GM18867 (cell line): ENCODE measurements around the gene EPHB3.
"Not testable (repeated sequence)": the region's sequence is repeated elsewhere in the genome, so short reads cannot be mapped to it uniquely, and the experiment has no call there.

Experiments used
- ATAC-seq: cut with Tn5 transposase; IDR thresholded peaks from one replicate; pipeline ENCODE4 v1.9.1; 2021; ENCODE audit warnings: mild to moderate bottlenecking, moderate library complexity; ENCODE audit not compliant: unreplicated experiment

The EPHB3 gene

DNA sequence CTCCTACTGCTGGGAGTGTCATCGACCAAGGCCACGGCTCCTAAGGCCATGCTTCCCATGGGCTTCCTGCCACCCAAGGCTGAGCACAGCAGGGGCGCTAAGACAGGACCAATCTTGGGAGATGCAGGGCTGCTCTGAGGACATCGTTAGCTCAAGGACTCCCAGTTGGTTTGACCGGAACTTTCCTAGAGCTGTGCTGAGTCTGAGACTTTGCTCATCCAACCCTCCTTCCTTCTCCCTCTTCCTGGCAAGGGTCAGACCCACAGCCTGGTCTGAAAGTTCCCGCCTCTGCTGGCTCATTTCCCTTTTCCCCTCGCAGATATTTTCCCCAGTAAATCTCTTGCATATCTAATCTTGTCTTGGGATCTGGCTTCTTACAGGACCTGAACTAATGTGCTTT lies 57.2 kb downstream of the EPHB3 start:
- ATAC-seq: no peak

DNA sequence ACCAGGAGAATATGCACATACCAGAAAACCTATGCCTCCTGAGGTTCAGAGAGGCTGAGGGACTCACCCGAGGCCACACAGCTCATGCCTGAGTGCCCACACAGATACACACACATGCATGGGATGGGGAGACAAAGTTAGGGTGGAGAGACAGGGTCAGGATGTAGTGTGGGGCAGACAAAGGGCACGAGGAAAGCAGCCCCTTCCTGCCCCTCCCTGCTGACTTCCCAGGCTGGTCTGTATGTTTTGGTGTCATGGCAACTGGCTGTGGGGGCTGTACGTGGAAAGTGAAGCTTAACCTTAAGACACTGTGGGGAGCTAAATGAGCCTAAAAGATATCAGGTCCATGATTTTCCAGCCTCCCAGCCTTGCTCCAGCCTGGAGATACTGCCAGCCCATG lies 57.8 kb downstream of the EPHB3 start:
- no peak for ATAC-seq

DNA sequence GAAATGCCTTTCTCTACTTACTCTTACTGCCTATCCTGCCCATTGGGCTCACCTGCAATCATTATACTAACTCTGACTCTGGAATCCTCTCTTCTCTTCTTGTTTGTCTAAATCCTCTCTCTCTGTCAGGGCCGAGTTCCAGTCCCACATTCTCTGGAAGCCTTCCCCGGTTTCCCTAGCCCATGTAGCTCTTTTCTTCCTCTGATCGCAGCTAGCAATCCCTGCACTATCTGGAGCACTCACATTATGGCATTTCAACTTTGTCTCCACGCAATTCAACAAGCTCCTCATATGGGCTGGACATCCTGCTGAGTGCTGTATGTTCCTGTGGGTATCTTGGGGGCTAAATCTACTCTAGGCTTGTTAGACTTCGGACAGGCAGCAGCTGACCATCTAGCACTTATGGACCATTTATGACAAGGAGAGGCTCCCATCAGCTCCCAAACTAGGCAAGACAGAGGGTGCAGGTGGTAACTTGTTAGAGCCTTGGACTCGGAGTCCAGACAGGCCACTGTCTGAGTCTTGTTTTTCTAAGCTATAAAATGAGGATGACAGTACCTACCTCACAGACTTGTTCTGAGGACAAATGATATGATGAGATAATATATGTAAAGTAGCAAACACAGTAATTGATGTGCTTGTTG lies 58.3 kb downstream of the EPHB3 start:
- ATAC-seq: no peak

DNA sequence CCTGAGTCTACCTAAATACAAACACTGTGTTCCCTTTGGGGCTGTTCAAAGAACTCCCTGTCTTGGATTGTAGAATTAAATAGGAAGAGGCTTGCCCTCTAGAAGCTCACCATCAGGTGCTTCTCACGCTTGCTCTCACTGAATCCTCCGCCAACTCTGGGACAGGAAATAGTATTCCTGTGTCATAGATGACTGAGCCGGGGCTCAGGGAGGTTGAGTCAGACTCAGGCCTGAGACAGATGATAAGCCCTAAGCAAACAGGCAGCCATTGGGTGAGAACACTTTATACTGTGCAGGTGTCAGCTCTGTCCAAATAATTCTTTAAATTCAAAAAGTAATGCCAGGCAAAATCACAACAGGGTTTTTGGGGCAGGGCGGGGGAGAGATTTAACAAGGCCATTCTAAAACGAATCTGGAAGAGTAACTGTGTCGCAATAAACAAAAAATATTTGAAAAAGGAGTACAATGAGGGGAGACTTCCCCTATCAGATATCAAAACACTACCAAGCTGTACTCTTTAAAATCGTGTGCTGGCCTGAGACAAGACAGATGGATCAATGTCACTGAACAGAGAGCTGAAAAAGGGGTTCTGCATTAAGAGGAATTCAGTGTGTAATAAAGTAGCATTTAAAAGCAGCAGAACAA lies 59.0 kb downstream of the EPHB3 start:
- ATAC-seq: no peak

DNA sequence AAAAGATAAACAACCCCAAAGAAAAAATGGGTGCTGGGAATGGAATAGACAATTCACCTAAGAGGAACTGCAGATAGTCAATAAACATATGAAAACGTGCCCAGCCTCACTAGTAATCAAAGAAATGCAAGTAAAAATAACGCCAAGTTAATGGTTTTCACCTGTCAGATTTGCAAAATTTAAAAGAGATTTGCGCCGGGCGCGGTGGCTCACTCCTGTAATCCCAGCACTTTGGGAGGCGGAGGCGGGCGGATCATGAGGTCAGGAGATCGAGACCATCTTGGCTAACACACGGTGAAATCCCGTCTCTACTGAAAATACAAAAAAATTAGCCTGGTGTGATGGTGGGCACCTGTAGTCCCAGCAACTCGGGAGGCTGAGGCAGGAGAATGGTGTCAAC lies 60.6 kb downstream of the EPHB3 start:
- not testable (repeated sequence) for ATAC-seq

DNA sequence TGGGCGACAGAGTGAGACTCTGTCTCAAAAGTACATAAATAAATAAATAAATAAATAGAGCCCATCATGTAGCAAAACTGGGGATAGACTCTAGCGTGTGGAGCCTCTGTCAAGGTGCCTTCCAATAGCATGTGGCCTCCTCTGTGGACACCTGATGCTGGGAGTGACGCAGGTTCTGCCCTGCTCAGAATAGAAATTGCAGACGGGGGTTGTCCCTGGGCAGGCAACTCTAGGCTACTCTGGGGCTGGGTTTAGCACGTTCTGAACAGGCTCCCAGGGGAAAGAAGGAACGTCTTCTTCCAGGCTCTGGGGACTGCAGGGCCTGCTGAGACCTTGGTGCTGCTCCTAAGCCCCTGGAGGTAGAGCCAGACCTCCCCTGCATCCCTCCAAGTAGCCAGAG lies 65.3 kb downstream of the EPHB3 start:
- ATAC-seq: no peak

DNA sequence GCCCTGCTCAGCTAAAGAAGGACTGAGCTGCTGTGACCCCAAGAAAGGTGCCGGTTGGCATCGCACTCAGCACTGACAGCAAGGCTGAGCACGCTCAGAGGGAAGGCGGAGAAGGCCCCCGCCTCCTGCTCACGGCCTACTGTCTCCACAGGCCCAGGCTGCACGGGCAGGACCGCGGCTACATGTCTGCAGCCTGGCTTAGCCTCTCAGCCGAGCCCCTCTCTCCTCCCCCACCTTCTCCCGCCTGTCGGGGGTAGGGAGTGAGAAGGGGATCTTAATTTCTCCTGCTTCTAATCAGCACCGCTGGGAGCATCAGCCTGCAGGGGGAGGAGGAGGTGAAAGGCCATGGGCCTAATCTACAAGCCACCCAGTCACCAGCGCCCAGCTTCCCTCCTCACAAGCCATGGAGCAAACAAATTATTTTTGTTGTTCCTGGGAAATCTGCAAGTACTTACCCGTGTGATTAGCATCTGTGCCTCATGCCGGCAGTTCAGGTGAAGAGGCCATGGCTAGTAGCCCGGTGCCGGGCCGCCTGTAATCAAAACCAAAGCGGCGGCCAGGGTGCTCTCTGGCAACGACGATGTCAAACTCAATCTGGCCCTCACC lies 68.1 kb downstream of the EPHB3 start:
- ATAC-seq: no peak

DNA sequence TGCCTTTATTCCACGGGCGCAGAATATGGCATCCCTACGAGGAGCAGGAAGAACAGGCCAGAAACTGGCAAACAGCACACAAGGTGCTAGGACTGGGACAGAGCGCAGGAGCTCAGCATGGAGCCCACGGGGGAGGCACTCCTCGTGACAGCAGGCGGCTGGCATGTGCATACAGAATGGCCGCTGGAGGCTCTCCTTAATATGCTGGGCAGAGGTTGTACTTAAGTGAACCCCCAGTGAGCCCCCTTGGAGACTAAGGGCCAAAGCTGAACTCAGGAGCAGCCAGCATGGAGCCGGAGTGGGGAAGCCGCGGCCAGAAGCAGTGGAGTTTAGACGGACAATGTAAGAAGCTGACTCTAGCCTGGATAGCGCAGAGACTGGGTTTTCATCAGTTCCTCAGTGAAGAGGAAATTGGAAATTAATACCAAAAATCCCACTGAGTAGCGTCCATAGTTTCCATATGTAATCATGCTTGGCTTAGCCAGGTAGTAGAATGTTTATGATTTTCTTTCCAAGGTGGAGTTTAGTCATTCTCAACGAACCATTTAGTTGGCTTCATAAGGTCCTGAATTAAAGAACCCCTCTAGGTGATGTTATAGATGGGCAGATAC lies 69.4 kb downstream of the EPHB3 start:
- no peak for ATAC-seq

DNA sequence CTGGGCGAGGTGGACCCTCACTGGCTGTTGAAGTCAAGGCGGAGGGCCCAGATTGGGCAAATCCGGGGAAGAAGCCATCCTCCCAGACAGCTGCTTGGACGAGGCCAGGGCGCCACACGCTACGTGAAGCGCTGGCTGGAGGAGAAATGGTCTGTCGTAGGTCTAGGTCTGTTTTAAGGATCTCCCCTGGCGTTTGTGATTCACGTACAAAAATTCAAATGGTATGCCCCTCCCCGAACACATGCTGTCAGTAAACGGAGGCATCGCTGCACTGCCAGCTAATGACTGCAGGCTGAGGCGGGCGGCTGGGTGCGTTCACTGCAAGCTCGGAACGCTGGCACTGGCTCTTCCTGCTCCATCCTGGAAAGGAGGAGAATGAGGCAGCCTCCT lies 69.9 kb downstream of the EPHB3 start:
- no peak for ATAC-seq
